GM23338 (cell line): ENCODE measurements around the gene MUC16.

Experiments used
- CREB1 ChIP-seq: fragments of 250-450 bp; sonication (Bioruptor Pico); IDR thresholded peaks from 2 replicates; pipeline ENCODE4 v1.5.0; 2020; ENCODE audit warnings: low read depth, mild to moderate bottlenecking, moderate library complexity
- CTCF ChIP-seq, 2 experiments: fragments of 200-600 bp in 1 of 2; sonication (generic) in 1 of 2; conservative IDR thresholded peaks; 2 replicates each; pipeline versions ENCODE4 v1.5.1 to v1.6.1; 2016 to 2017; ENCODE audit warnings: antibody characterized with exemption in 2 of 2, low read depth in 2 of 2, mild to moderate bottlenecking in 2 of 2, moderate library complexity in 1 of 2
- EZH2 ChIP-seq: fragments of 200-600 bp; sonication (generic); IDR thresholded peaks from one replicate; pipeline ENCODE4 v1.8.0; 2017; ENCODE audit warnings: antibody characterized with exemption, mild to moderate bottlenecking, low read depth; ENCODE audit not compliant: unreplicated experiment
- EZH2phosphoT487 ChIP-seq: fragments of 200-600 bp; sonication (generic); IDR thresholded peaks from one replicate; pipeline ENCODE4 v1.8.1; 2018; ENCODE audit warnings: antibody characterized with exemption; ENCODE audit not compliant: unreplicated experiment
- JUNB ChIP-seq: IDR thresholded peaks from one replicate; pipeline ENCODE4 v1.6.1; 2016; ENCODE audit warnings: antibody characterized with exemption; ENCODE audit not compliant: unreplicated experiment
- POLR2AphosphoS5 ChIP-seq: IDR thresholded peaks from 2 replicates; pipeline ENCODE4 v1.6.1; 2016; ENCODE audit warnings: antibody characterized with exemption, low read depth
- REST ChIP-seq: IDR thresholded peaks from one replicate; pipeline ENCODE4 v1.6.1; 2018; ENCODE audit warnings: antibody characterized with exemption; ENCODE audit not compliant: unreplicated experiment
- STAT1 ChIP-seq: IDR thresholded peaks from one replicate; pipeline ENCODE4 v1.6.1; 2016; ENCODE audit warnings: antibody characterized with exemption; ENCODE audit not compliant: unreplicated experiment

- no peak for TF ChIP-seq CREB1 (CRISPR knock-in tag)
- TF ChIP-seq JUNB: no peak
- TF ChIP-seq CTCF (conservative IDR thresholded peaks at IDR 0.05; ENCODE audit: low read depth in 2 of 2): no peak
- TF ChIP-seq EZH2: no peak
- TF ChIP-seq POLR2AphosphoS5: no peak
- TF ChIP-seq REST: no peak
- TF ChIP-seq EZH2phosphoT487: no peak
- TF ChIP-seq STAT1: no peak
Measured at GRCh38 chr19:8986296-8986695, 23.9 kb downstream of the MUC16 start.
